Measurements from ENCODE around the gene CAMTA1. TPM values are rescaled to one million over a fixed set of nuclear protein-coding genes. Genes with fewer than 3 reads are reported as not detected.

The CAMTA1 gene
- total RNA-seq, 1 experiment from 2014 or later = 60.0 TPM

DNA sequence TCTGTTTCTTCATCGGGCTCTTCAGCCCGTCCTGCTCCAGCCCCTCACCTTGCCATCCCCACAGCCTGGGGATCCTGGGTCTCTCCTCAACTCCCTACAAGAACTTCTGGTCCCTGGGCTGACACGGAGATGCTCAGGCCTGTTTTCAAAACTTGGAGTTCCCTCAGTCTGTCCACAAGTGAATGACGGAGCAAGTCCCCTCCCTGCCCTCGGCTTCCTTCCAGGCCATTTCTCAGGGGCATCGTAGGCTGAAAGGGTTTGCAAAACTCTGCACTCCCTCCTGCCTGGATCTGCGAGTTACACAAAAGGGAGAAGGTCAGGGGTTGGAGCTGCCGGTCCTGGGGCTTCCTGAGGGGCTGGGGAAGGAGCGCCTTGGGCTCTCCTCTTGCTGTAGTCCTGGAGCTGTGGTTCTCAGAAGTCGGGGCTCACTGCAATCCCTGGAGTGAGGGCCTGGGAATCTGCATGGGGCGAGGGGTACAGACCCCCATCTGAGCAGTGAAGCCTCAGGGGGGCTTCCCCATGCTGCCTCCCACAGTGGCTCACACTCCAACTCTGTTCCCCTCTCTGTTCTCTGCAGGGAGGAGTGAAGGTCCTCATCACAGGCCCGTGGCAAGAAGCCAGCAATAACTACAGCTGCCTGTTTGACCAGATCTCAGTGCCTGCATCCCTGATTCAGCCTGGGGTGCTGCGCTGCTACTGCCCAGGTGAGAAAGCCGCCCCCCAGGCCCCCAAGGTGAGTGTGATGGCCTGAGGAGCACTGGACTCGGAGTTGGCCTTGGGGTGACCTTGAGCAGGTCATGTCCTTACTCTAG, 885.3 kb downstream of the CAMTA1 start:
- no peak overlapping the region for H3K4me3 Mint-ChIP-seq (ENCODE audit: unreplicated experiment)
- POLR2A ChIA-PET = no interaction called here
- intact Hi-C loops (cut with micrococcal nuclease; ENCODE audit: unreplicated experiment) = loop anchor here (1.0 kb wide), 1 partner anchor 10 kb away; no protein-coding TSS in a partner anchor
- no peak for DNase-seq
- Histone ChIP-seq H3K27me3 (replicated peaks; ENCODE audit: control insufficient read depth, insufficient read depth, low read length) (no peaks in the 10 kb centered on the region; the same call in 1 of the 2 replicates), H3K4me1 (peaks cover 3% of the 10 kb centered on the region; the same call in 1 of the 2 replicates), H3K36me3 (ENCODE audit: control insufficient read depth, insufficient read depth, low read length) (no peaks in the 10 kb centered on the region), H3K9me3 (no peaks in the 10 kb centered on the region), H3K4me3 (ENCODE audit: low read depth, low read length) (no peak overlapping the region)
- H3K36me3 Mint-ChIP-seq (ENCODE audit: insufficient read depth, unreplicated experiment) = no peaks in the 10 kb centered on the region
- BruUV-seq (replicated peaks) = no TSS peak
- CTCF ChIA-PET = interaction anchor here (0.5 to 5.0 kb wide), 3 partner anchors 34 to 224 kb away, joined by 4 to 200 read pairs (median 7); no protein-coding TSS in a partner anchor
- TF ChIP-seq, protein P1, sequence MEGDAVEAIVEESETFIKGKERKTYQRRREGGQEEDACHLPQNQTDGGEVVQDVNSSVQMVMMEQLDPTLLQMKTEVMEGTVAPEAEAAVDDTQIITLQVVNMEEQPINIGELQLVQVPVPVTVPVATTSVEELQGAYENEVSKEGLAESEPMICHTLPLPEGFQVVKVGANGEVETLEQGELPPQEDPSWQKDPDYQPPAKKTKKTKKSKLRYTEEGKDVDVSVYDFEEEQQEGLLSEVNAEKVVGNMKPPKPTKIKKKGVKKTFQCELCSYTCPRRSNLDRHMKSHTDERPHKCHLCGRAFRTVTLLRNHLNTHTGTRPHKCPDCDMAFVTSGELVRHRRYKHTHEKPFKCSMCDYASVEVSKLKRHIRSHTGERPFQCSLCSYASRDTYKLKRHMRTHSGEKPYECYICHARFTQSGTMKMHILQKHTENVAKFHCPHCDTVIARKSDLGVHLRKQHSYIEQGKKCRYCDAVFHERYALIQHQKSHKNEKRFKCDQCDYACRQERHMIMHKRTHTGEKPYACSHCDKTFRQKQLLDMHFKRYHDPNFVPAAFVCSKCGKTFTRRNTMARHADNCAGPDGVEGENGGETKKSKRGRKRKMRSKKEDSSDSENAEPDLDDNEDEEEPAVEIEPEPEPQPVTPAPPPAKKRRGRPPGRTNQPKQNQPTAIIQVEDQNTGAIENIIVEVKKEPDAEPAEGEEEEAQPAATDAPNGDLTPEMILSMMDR (IDR thresholded peaks at IDR 0.05; ENCODE audit: insufficient read depth in 1 of 2, low read depth in 1 of 2, low read length in 1 of 2, severe bottlenecking in 1 of 2, unreplicated experiment in 1 of 2) = no peak
- H3K9me3 Mint-ChIP-seq (ENCODE audit: unreplicated experiment) = no peaks in the 10 kb centered on the region
- no peak overlapping the region for H3K27ac Mint-ChIP-seq (ENCODE audit: unreplicated experiment)
- H3K27me3 Mint-ChIP-seq (ENCODE audit: insufficient read depth, unreplicated experiment) = peaks cover 9% of the 10 kb centered on the region
- peaks cover 6% of the 10 kb centered on the region for H3K4me1 Mint-ChIP-seq (ENCODE audit: low read depth, unreplicated experiment)

DNA sequence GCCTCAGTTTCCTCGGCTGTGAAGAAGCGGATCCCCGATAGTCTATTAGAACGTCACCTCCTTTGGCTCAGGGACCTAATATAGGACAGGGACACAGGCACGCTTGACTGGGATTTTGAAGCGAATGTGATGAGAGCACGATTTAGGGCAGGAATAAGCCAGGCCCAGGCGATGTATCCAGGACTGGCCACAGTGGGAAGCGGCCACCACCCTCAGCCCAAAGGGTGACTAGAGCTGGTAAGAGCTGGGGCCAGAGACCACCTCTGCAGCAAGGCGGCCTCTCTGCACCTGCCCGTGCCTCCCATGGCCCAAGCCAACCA, 885.9 kb downstream of the CAMTA1 start:
- ChIA-PET CTCF (interaction anchor here (0.5 to 1.4 kb wide), 2 partner anchors 82 to 287 kb away, joined by 4 to 7 read pairs; no protein-coding TSS in a partner anchor), POLR2A (no interaction called here)

DNA sequence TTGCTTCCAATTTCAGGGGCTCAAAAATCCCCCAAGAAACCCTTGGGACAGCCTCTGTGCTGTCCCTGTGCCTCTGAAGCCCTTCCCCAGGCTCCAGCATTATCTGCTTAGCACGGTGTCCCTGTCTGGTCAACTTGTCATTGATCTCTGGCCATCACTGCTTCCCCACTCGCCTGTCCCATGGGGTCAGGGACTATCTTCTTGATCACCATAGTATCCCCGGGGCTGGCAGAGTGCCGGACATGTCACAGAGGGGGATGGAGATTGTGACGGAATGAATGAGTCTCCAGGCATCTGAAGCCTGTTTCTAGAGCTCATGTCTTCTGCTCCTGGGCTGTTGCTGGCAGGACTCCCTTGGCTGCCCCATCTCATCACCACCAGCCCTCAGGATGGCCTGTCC, 886.4 kb downstream of the CAMTA1 start:
- POLR2A ChIA-PET = no interaction called here
- TF ChIP-seq, protein P1 (IDR thresholded peaks at IDR 0.05; ENCODE audit: insufficient read depth in 1 of 2, low read depth in 1 of 2, low read length in 1 of 2, severe bottlenecking in 1 of 2, unreplicated experiment in 1 of 2) = no peak
- no peak overlapping the region for H3K4me3 ChIP-seq (ENCODE audit: low read depth, low read length)
- no peaks in the 10 kb centered on the region; the same call in 1 of the 2 replicates for H3K27me3 ChIP-seq (replicated peaks; ENCODE audit: control insufficient read depth, insufficient read depth, low read length)
- H3K4me1 ChIP-seq = peaks cover 3% of the 10 kb centered on the region; the same call in 1 of the 2 replicates
- Mint-ChIP-seq H3K4me1 (ENCODE audit: low read depth, unreplicated experiment) (no peaks in the 10 kb centered on the region), H3K27ac (ENCODE audit: unreplicated experiment) (no peak overlapping the region), H3K36me3 (ENCODE audit: insufficient read depth, unreplicated experiment) (no peaks in the 10 kb centered on the region), H3K4me3 (ENCODE audit: unreplicated experiment) (no peak overlapping the region), H3K9me3 (ENCODE audit: unreplicated experiment) (no peaks in the 10 kb centered on the region), H3K27me3 (ENCODE audit: insufficient read depth, unreplicated experiment) (peaks cover 10% of the 10 kb centered on the region)
- no peak for DNase-seq
- no peaks in the 10 kb centered on the region for H3K9me3 ChIP-seq
- intact Hi-C loops (cut with micrococcal nuclease; ENCODE audit: unreplicated experiment) = no loop called here
- BruUV-seq (replicated peaks) = no TSS peak
- CTCF ChIA-PET = interaction anchor here (0.5 to 1.4 kb wide), 3 partner anchors 81 to 287 kb away, joined by 4 to 7 read pairs (median 5); no protein-coding TSS in a partner anchor
- H3K36me3 ChIP-seq (ENCODE audit: control insufficient read depth, insufficient read depth, low read length) = no peaks in the 10 kb centered on the region

More for the DNA sequence above, 885.9 kb downstream of the CAMTA1 start:
- Mint-ChIP-seq H3K9me3 (ENCODE audit: unreplicated experiment) (no peaks in the 10 kb centered on the region), H3K4me1 (ENCODE audit: low read depth, unreplicated experiment) (peaks cover 3% of the 10 kb centered on the region), H3K27me3 (ENCODE audit: insufficient read depth, unreplicated experiment) (peaks cover 10% of the 10 kb centered on the region), H3K4me3 (ENCODE audit: unreplicated experiment) (no peak overlapping the region), H3K27ac (ENCODE audit: unreplicated experiment) (no peak overlapping the region), H3K36me3 (ENCODE audit: insufficient read depth, unreplicated experiment) (no peaks in the 10 kb centered on the region)
- DNase-seq = no peak
- Histone ChIP-seq H3K36me3 (ENCODE audit: control insufficient read depth, insufficient read depth, low read length) (no peaks in the 10 kb centered on the region), H3K4me1 (peaks cover 3% of the 10 kb centered on the region; the same call in 1 of the 2 replicates), H3K9me3 (no peaks in the 10 kb centered on the region), H3K27me3 (replicated peaks; ENCODE audit: control insufficient read depth, insufficient read depth, low read length) (no peaks in the 10 kb centered on the region; the same call in 1 of the 2 replicates), H3K4me3 (ENCODE audit: low read depth, low read length) (no peak overlapping the region)
- intact Hi-C loops (cut with micrococcal nuclease; ENCODE audit: unreplicated experiment) = no loop called here
- TF ChIP-seq, protein P1 (IDR thresholded peaks at IDR 0.05; ENCODE audit: insufficient read depth in 1 of 2, low read depth in 1 of 2, low read length in 1 of 2, severe bottlenecking in 1 of 2, unreplicated experiment in 1 of 2) = no peak
- no TSS peak for BruUV-seq (replicated peaks)
